ENCODE results near the gene ZNF208. TPM values are rescaled to one million over a fixed set of nuclear protein-coding genes. Genes with fewer than 3 reads are reported as not detected.

The ZNF208 gene
- total and polyA plus RNA-seq, 2 of the 8 experiments (the other 6 are each of a cell fraction or from before 2014, with no cell fraction given) = not detected

DNA sequence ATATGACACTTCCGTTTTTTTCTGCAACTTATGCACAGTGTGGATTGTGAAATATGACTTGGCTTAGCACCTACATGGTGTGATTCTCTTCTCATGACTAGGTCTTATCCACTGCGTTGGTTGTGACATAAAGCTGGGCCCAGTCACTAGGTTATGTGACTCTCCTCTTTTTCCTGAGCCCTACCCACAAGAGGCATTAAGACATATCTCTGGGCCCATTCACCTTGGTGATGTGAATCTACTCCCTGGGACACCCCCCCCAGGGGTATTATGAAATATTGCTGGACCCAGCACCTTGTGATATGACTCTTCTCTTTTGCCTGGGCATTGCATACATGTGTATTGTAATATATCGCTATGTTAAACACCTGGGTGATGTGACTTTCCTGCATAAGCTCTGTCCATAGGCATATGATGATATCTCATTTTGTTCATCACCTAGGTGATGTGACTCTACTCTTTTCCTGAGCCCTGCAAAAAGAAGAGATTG is 89.0 kb downstream of the ZNF208 start (continued):
- TF ChIP-seq, protein P1, sequence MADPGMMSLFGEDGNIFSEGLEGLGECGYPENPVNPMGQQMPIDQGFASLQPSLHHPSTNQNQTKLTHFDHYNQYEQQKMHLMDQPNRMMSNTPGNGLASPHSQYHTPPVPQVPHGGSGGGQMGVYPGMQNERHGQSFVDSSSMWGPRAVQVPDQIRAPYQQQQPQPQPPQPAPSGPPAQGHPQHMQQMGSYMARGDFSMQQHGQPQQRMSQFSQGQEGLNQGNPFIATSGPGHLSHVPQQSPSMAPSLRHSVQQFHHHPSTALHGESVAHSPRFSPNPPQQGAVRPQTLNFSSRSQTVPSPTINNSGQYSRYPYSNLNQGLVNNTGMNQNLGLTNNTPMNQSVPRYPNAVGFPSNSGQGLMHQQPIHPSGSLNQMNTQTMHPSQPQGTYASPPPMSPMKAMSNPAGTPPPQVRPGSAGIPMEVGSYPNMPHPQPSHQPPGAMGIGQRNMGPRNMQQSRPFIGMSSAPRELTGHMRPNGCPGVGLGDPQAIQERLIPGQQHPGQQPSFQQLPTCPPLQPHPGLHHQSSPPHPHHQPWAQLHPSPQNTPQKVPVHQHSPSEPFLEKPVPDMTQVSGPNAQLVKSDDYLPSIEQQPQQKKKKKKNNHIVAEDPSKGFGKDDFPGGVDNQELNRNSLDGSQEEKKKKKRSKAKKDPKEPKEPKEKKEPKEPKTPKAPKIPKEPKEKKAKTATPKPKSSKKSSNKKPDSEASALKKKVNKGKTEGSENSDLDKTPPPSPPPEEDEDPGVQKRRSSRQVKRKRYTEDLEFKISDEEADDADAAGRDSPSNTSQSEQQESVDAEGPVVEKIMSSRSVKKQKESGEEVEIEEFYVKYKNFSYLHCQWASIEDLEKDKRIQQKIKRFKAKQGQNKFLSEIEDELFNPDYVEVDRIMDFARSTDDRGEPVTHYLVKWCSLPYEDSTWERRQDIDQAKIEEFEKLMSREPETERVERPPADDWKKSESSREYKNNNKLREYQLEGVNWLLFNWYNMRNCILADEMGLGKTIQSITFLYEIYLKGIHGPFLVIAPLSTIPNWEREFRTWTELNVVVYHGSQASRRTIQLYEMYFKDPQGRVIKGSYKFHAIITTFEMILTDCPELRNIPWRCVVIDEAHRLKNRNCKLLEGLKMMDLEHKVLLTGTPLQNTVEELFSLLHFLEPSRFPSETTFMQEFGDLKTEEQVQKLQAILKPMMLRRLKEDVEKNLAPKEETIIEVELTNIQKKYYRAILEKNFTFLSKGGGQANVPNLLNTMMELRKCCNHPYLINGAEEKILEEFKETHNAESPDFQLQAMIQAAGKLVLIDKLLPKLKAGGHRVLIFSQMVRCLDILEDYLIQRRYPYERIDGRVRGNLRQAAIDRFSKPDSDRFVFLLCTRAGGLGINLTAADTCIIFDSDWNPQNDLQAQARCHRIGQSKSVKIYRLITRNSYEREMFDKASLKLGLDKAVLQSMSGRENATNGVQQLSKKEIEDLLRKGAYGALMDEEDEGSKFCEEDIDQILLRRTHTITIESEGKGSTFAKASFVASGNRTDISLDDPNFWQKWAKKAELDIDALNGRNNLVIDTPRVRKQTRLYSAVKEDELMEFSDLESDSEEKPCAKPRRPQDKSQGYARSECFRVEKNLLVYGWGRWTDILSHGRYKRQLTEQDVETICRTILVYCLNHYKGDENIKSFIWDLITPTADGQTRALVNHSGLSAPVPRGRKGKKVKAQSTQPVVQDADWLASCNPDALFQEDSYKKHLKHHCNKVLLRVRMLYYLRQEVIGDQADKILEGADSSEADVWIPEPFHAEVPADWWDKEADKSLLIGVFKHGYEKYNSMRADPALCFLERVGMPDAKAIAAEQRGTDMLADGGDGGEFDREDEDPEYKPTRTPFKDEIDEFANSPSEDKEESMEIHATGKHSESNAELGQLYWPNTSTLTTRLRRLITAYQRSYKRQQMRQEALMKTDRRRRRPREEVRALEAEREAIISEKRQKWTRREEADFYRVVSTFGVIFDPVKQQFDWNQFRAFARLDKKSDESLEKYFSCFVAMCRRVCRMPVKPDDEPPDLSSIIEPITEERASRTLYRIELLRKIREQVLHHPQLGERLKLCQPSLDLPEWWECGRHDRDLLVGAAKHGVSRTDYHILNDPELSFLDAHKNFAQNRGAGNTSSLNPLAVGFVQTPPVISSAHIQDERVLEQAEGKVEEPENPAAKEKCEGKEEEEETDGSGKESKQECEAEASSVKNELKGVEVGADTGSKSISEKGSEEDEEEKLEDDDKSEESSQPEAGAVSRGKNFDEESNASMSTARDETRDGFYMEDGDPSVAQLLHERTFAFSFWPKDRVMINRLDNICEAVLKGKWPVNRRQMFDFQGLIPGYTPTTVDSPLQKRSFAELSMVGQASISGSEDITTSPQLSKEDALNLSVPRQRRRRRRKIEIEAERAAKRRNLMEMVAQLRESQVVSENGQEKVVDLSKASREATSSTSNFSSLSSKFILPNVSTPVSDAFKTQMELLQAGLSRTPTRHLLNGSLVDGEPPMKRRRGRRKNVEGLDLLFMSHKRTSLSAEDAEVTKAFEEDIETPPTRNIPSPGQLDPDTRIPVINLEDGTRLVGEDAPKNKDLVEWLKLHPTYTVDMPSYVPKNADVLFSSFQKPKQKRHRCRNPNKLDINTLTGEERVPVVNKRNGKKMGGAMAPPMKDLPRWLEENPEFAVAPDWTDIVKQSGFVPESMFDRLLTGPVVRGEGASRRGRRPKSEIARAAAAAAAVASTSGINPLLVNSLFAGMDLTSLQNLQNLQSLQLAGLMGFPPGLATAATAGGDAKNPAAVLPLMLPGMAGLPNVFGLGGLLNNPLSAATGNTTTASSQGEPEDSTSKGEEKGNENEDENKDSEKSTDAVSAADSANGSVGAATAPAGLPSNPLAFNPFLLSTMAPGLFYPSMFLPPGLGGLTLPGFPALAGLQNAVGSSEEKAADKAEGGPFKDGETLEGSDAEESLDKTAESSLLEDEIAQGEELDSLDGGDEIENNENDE (IDR thresholded peaks at IDR 0.05; ENCODE audit: insufficient replicate concordance, low read length) = no peak
- TF ChIP-seq CHD2 (IDR thresholded peaks at IDR 0.05; ENCODE audit: low read length) (no peak), RXRA (IDR thresholded peaks at IDR 0.05; ENCODE audit: insufficient read depth, low read depth, low read length) (no peak), SIX5 (IDR thresholded peaks at IDR 0.05; ENCODE audit: low read depth, low read length) (no peak), EP300 (IDR thresholded peaks at IDR 0.05; ENCODE audit: borderline replicate concordance in 1 of 2, low read depth in 2 of 2, low read length in 2 of 2) (no peak), CTBP2 (IDR thresholded peaks at IDR 0.05; ENCODE audit: borderline replicate concordance, insufficient read depth, insufficient read length, low read length) (no peak), HDAC6 (IDR thresholded peaks at IDR 0.05; ENCODE audit: low read depth, low read length) (no peak), SUZ12 (IDR thresholded peaks at IDR 0.05; ENCODE audit: low read length) (no peak), CREB1 (IDR thresholded peaks at IDR 0.05) (no peak), CBX8 (IDR thresholded peaks at IDR 0.05; ENCODE audit: borderline replicate concordance, low read depth, low read length) (no peak)
- TF ChIP-seq, protein P2, sequence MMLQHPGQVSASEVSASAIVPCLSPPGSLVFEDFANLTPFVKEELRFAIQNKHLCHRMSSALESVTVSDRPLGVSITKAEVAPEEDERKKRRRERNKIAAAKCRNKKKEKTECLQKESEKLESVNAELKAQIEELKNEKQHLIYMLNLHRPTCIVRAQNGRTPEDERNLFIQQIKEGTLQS (IDR thresholded peaks at IDR 0.05; ENCODE audit: insufficient read depth, low read depth, low read length) = no peak

Data from H1 (cell line).